A549 (cell line): ENCODE measurements around the gene SLC24A3. TPM values are rescaled to one million over a fixed set of nuclear protein-coding genes. Genes with fewer than 3 reads are reported as not detected.

Experiments used
- ATAC-seq, 2 experiments: fragments of 200-7000 bp in 1 of 2; fragments of >200 bp in 1 of 2; cut with Nextera tagmentation in 1 of 2; cut with Tn5 transposase in 1 of 2; 3 replicates each; pipeline versions ENCODE4 v1.8.0 to v1.9.1; 2018 to 2020; ENCODE audit warnings: mild to moderate bottlenecking in 1 of 2, moderate library complexity in 1 of 2
- CTCF ChIA-PET: fragments of 300-600 bp; sonication (Branson Sonifier 250); formaldehyde crosslinking; extraction: SDS; loops from one replicate; lab custom pipeline; 2021; ENCODE audit warnings: antibody characterized with exemption, inconsistent platforms; lab: Yijun Ruan, JAX
- POLR2A ChIA-PET: fragments of 350-600 bp; formaldehyde crosslinking; extraction: SDS; loops from one replicate; lab custom pipeline; 2021; ENCODE audit warnings: antibody characterized with exemption, inconsistent platforms; lab: Yijun Ruan, JAX
- DNase-seq, 2 experiments: peaks; one replicate each; pipeline versions ENCODE4 v3.0.0 to v3.0.0-alpha.2; 2011 to 2016; ENCODE audit warnings: low read depth in 1 of 2, low spot score in 1 of 2
- FAIRE-seq: peaks from 2 replicates; lab custom pipeline; 2011; peaks lifted over from hg19 to GRCh38; lab: Jason Lieb, UNC
- H3K27ac ChIP-seq, 2 experiments: fragments of >200 bp; sonication (Bioruptor Twin); formaldehyde crosslinking; 3 replicates each; pipeline ENCODE4 v1.5.1; 2016 to 2017
- H3K4me1 ChIP-seq: fragments of >200 bp; sonication (Bioruptor Twin); formaldehyde crosslinking; 3 replicates; pipeline ENCODE4 v1.6.1; 2016
- H3K4me2 ChIP-seq: fragments of >200 bp; sonication (Bioruptor Twin); formaldehyde crosslinking; 3 replicates; pipeline ENCODE4 v1.6.1; 2016
- H3K4me3 ChIP-seq: fragments of >200 bp; sonication (Bioruptor Twin); formaldehyde crosslinking; 3 replicates; pipeline ENCODE4 v1.5.1; 2016
- H3K9me3 ChIP-seq: fragments of >200 bp; sonication (Bioruptor Twin); formaldehyde crosslinking; 3 replicates; pipeline ENCODE4 v1.6.1; 2016
- BHLHE40 ChIP-seq: IDR thresholded peaks from 2 replicates; pipeline ENCODE4 v1.6.1; 2012; ENCODE audit warnings: low read depth, low read length, inconsistent platforms
- CEBPB ChIP-seq, 2 experiments: fragments of >200 bp in 1 of 2; sonication (Bioruptor Twin) in 1 of 2; formaldehyde crosslinking in 1 of 2; IDR thresholded peaks; 2 replicates each; pipeline ENCODE4 v1.6.1; 2012 to 2016
- CHD2 ChIP-seq: fragments of 150-350 bp; IDR thresholded peaks from 2 replicates; pipeline ENCODE4 v1.6.1; 2014; ENCODE audit warnings: low read length; ENCODE audit not compliant: partially characterized antibody
- CHD4 ChIP-seq: fragments of 200-600 bp; sonication (generic); IDR thresholded peaks from 2 replicates; pipeline ENCODE4 v1.6.1; 2016; ENCODE audit warnings: antibody characterized with exemption, mild to moderate bottlenecking, borderline replicate concordance
- EHF ChIP-seq: fragments of 250-450 bp; sonication (Bioruptor Pico); IDR thresholded peaks from 2 replicates; pipeline ENCODE4 v1.5.0; 2020; ENCODE audit warnings: mild to moderate bottlenecking
- FOSB ChIP-seq: fragments of 250-450 bp; sonication (Bioruptor Pico); IDR thresholded peaks from 2 replicates; pipeline ENCODE4 v1.5.0; 2020; ENCODE audit warnings: mild to moderate bottlenecking, moderate library complexity
- FOSL2 ChIP-seq, 2 experiments: fragments of 450-650 bp in 1 of 2; fragments of >200 bp in 1 of 2; sonication (Bioruptor Twin) in 1 of 2; formaldehyde crosslinking; IDR thresholded peaks; 2 replicates each; pipeline versions ENCODE4 v1.5.0 to v1.6.1; 2016 to 2020; ENCODE audit warnings: mild to moderate bottlenecking in 1 of 2, moderate library complexity in 1 of 2
- FOXS1 ChIP-seq: fragments of 250-450 bp; sonication (Bioruptor Pico); IDR thresholded peaks from 2 replicates; pipeline ENCODE4 v1.5.0; 2020; ENCODE audit warnings: mild to moderate bottlenecking, moderate library complexity
- HOXB13 ChIP-seq: fragments of 250-450 bp; sonication (Bioruptor Pico); IDR thresholded peaks from 2 replicates; pipeline ENCODE4 v1.5.0; 2020; ENCODE audit warnings: low read depth, mild to moderate bottlenecking, moderate library complexity
- JUN ChIP-seq, 2 experiments: fragments of >200 bp; sonication (Bioruptor Twin); formaldehyde crosslinking; IDR thresholded peaks; 2 replicates in 1 of 2; 3 replicates in 1 of 2; pipeline ENCODE4 v1.6.1; 2016 to 2017
- JUNB ChIP-seq: fragments of >200 bp; sonication (Bioruptor Twin); formaldehyde crosslinking; IDR thresholded peaks from 2 replicates; pipeline ENCODE4 v1.6.1; 2016
- MAZ ChIP-seq: fragments of 150-350 bp; IDR thresholded peaks from 2 replicates; pipeline ENCODE4 v1.6.1; 2014; ENCODE audit warnings: antibody characterized with exemption, low read depth, low read length, borderline replicate concordance
- MYC ChIP-seq: IDR thresholded peaks from 2 replicates; pipeline ENCODE4 v1.6.1; 2012; ENCODE audit warnings: mild to moderate bottlenecking, inconsistent platforms, low read length, improper control_type of control experiment, borderline replicate concordance
- NFE2L2 ChIP-seq: fragments of 150-350 bp; conservative IDR thresholded peaks from 2 replicates; pipeline ENCODE4 v1.6.1; 2014; ENCODE audit warnings: low read length
- PHF8 ChIP-seq: fragments of 200-600 bp; sonication (generic); IDR thresholded peaks from 2 replicates; pipeline ENCODE4 v1.6.1; 2016; ENCODE audit warnings: low read depth, mild to moderate bottlenecking, antibody characterized with exemption, moderate library complexity, borderline replicate concordance
- RARB ChIP-seq: fragments of 250-450 bp; sonication (Bioruptor Pico); IDR thresholded peaks from 2 replicates; pipeline ENCODE4 v1.8.0; 2021; ENCODE audit warnings: mild to moderate bottlenecking, moderate library complexity
- SMC3 ChIP-seq: fragments of >200 bp; sonication (Bioruptor Twin); formaldehyde crosslinking; IDR thresholded peaks from 3 replicates; pipeline ENCODE4 v1.6.1; 2018; ENCODE audit warnings: inconsistent platforms
- SREBF2 ChIP-seq: fragments of 450-650 bp; IDR thresholded peaks from 2 replicates; pipeline ENCODE4 v1.6.1; 2014; ENCODE audit warnings: mild to moderate bottlenecking, moderate library complexity
- TFCP2L1 ChIP-seq: fragments of 250-450 bp; sonication (Bioruptor Pico); IDR thresholded peaks from 2 replicates; pipeline ENCODE4 v1.5.0; 2021; ENCODE audit warnings: mild to moderate bottlenecking
- TP53 ChIP-seq: fragments of 250-450 bp; sonication (Bioruptor Pico); IDR thresholded peaks from 2 replicates; pipeline ENCODE4 v1.5.0; 2021; ENCODE audit warnings: mild to moderate bottlenecking, moderate library complexity
- ZC3H11A ChIP-seq: fragments of 450-650 bp; IDR thresholded peaks from 2 replicates; pipeline ENCODE4 v1.6.1; 2014; ENCODE audit warnings: antibody characterized with exemption, mild to moderate bottlenecking
- ZFP36 ChIP-seq: fragments of 450-650 bp; IDR thresholded peaks from 2 replicates; pipeline ENCODE4 v1.6.1; 2014; ENCODE audit warnings: borderline replicate concordance; ENCODE audit not compliant: partially characterized antibody
- ZNF302 ChIP-seq: fragments of 250-450 bp; sonication (Bioruptor Pico); IDR thresholded peaks from 2 replicates; pipeline ENCODE4 v1.9.0; 2021; ENCODE audit warnings: inconsistent platforms, mild to moderate bottlenecking, moderate library complexity
- WGBS: methylation state at CpG from one replicate; pipeline ENCODE4 v1.1.6; 2017; ENCODE audit errors: missing lambda C conversion rate; 5-methylcytosine and 5-hydroxymethylcytosine counted together
- polyA plus RNA-seq, 4 experiments: library from polyadenylated mRNA; depleted of rRNA in 3 of 4; stranded (reverse); fragments of >200 nt; fragmentation: RNase III in 1 of 4; extraction: RNeasy Plus Mini Kit Qiagen cat#74134 plus additional on column Dnase treatment in 1 of 4; gene quantifications; 2 replicates in 3 of 4; 3 replicates in 1 of 4; pipeline ENCODE4 v1.2.3, GENCODE V29; 2011 to 2017
- TF ChIP-seq, protein P1 (sequence below): IDR thresholded peaks from 2 replicates; pipeline ENCODE4 v1.6.1; 2012; ENCODE audit warnings: low read depth, borderline replicate concordance
- TF ChIP-seq, protein P2 (sequence below): IDR thresholded peaks from 2 replicates; pipeline ENCODE4 v1.6.1; 2012

The SLC24A3 gene
- polyA plus RNA-seq, 2 of the 4 experiments (the other 2 are of a cell fraction), result 0.08 TPM; not detected in 1

DNA sequence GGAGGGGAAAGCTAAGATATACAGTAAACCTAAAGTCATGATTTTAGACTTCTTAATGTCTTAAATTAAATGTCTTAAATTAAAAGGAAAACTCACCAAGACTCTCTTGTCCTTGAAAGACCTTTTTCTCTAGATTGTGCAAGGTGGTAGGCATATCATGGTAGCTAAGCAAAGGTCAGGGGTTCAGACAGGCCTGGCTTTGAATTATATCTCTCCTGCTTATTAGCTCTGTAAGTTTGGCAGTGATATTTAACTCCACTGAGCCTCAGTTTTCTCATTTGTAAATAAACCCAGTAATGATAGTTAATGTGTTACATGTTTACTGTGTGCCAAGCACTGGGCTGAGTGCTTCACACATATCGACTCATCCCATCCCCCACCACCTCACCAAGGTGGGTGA lies 203.3 kb downstream of the SLC24A3 start:
- H3K4me2 ChIP-seq, result no peak overlapping the region
- no peak for DNase-seq
- H3K27ac ChIP-seq, result no peak overlapping the region
- no peak overlapping the region for H3K4me3 ChIP-seq
- FAIRE-seq, result no peak
- WGBS, result 0% methylated on average over 1 of the region's 1 CpG
- no peak for ATAC-seq
- no peaks in the 10 kb centered on the region for H3K9me3 ChIP-seq
- no peak for TF ChIP-seq EHF
- TF ChIP-seq SREBF2, result no peak
- TF ChIP-seq BHLHE40, result no peak
- no peak for TF ChIP-seq SMC3
- no peak for TF ChIP-seq MYC
- ChIA-PET POLR2A (no interaction called here), CTCF (interaction anchor here (0.6 to 0.9 kb wide), 2 partner anchors 30 to 66 kb away, joined by 3 read pairs; no protein-coding TSS in a partner anchor)
- no peaks in the 10 kb centered on the region for H3K4me1 ChIP-seq

DNA sequence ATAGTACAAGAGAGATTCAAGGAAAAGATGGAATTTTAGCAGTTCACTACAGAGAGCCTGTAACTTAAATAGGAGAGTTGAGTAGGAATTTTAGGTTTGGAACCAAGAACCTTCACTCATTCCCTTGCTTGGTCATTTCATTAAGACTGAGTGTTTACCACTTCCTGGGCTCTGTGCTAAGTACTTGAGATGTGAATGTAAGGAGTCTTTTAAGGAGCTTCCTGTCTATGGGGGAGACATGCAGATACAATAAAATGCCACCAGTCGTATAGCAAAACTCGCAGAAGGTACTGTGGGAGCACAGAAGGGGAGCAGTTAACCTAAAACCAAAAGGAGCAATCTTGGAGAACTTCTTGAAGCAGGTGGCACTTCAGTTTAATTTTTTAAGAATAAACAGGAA lies 204.2 kb downstream of the SLC24A3 start:
- Histone ChIP-seq H3K4me2 (no peak overlapping the region), H3K27ac (no peak overlapping the region), H3K4me3 (no peak overlapping the region), H3K4me1 (no peaks in the 10 kb centered on the region), H3K9me3 (no peaks in the 10 kb centered on the region)
- CTCF ChIA-PET, result no interaction called here
- POLR2A ChIA-PET, result no interaction called here
- DNase-seq, result no peak
- TF ChIP-seq ZC3H11A (no peak), JUN (IDR thresholded peaks at IDR 0.05) (no peak), SMC3 (no peak), TFCP2L1 (CRISPR knock-in tag) (no peak), ZNF302 (no peak), TP53 (no peak)
- TF ChIP-seq, all 56 proteins: peak for 0
- FAIRE-seq (no peak), ATAC-seq (no peak)
- WGBS, result 1% methylated on average over 2 of the region's 2 CpGs

DNA sequence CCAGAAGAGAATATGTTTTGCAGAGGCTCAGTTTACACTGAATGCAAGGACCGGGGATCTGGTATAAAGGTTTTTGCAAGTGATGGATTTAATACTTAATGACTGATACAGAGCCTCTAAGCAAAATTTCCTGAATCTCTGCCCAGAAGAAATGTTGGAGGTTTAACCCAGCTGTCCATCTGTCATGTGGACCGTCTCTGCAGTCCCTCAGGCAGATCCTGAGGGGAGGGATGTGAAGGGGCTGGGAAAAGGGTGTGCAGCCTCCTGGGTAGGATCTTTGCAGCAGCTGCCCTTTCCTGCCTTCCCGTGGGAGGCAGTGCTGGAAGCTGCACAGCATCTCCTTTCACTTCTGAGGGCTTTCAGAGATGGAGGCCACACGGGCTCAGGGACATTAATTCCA lies 207.0 kb downstream of the SLC24A3 start:
- ATAC-seq, result no peak
- DNase-seq, result no peak
- H3K27ac ChIP-seq, result no peak overlapping the region
- H3K4me2 ChIP-seq, result no peak overlapping the region
- no peak overlapping the region for H3K4me3 ChIP-seq
- POLR2A ChIA-PET, result no interaction called here
- CTCF ChIA-PET, result interaction anchor here (1.0 kb wide), 1 partner anchor 214 kb away, joined by 3 read pairs; no protein-coding TSS in a partner anchor
- 7% methylated on average over 4 of the region's 4 CpGs for WGBS
- no peaks in the 10 kb centered on the region for H3K4me1 ChIP-seq
- TF ChIP-seq FOSB (no peak), CEBPB (IDR thresholded peaks at IDR 0.05) (no peak), RARB (CRISPR knock-in tag) (no peak), MAZ (no peak), FOXS1 (no peak), FOSL2 (IDR thresholded peaks at IDR 0.05) (no peak), FOSL2 (CRISPR knock-in tag; IDR thresholded peaks at IDR 0.05) (no peak), HOXB13 (CRISPR knock-in tag) (no peak), CHD2 (no peak), ZFP36 (no peak), CHD4 (no peak), ZNF302 (no peak), PHF8 (no peak), JUNB (no peak), NFE2L2 (no peak), TP53 (no peak), SREBF2 (no peak)
- TF ChIP-seq, protein P1, sequence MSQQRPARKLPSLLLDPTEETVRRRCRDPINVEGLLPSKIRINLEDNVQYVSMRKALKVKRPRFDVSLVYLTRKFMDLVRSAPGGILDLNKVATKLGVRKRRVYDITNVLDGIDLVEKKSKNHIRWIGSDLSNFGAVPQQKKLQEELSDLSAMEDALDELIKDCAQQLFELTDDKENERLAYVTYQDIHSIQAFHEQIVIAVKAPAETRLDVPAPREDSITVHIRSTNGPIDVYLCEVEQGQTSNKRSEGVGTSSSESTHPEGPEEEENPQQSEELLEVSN, result no peak
- TF ChIP-seq, protein P2, sequence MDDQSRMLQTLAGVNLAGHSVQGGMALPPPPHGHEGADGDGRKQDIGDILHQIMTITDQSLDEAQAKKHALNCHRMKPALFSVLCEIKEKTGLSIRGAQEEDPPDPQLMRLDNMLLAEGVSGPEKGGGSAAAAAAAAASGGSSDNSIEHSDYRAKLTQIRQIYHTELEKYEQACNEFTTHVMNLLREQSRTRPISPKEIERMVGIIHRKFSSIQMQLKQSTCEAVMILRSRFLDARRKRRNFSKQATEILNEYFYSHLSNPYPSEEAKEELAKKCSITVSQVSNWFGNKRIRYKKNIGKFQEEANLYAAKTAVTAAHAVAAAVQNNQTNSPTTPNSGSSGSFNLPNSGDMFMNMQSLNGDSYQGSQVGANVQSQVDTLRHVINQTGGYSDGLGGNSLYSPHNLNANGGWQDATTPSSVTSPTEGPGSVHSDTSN, result no peak
- no peak for FAIRE-seq
- H3K9me3 ChIP-seq, result no peaks in the 10 kb centered on the region
